K562 (cell line): ENCODE measurements around the gene H3-3A. TPM values are rescaled to one million over a fixed set of nuclear protein-coding genes. Genes with fewer than 3 reads are reported as not detected.

Experiments used
- ADNP ChIP-seq: fragments of 200-800 bp; sonication (Bioruptor generic); IDR thresholded peaks from 2 replicates; pipeline ENCODE4 v1.6.1; 2016; ENCODE audit warnings: missing genetic modification characterization, missing compliant biosample characterization
- EZH2 ChIP-seq: IDR thresholded peaks from 2 replicates; pipeline ENCODE4 v1.6.1; 2012; ENCODE audit warnings: low read depth, mild to moderate bottlenecking, inconsistent platforms, low read length, borderline replicate concordance
- FUS ChIP-seq: fragments of 200-400 bp; formaldehyde crosslinking; optimal IDR thresholded peaks from 2 replicates; pipeline ENCODE3; 2017; ENCODE audit warnings: low read depth, low read length
- GTF2F1 ChIP-seq: IDR thresholded peaks from 2 replicates; pipeline ENCODE4 v1.6.1; 2011; ENCODE audit warnings: low read depth, low read length, improper control_type of control experiment
- HNRNPL ChIP-seq: fragments of 200-400 bp; formaldehyde crosslinking; IDR thresholded peaks from 2 replicates; pipeline ENCODE4 v1.6.1; 2017; ENCODE audit warnings: low read depth, mild to moderate bottlenecking, low read length
- LARP7 ChIP-seq: fragments of 450-650 bp; IDR thresholded peaks from 2 replicates; pipeline ENCODE4 v1.6.1; 2016
- MCM3 ChIP-seq: fragments of 450-650 bp; IDR thresholded peaks from 2 replicates; pipeline ENCODE4 v1.6.1; 2016
- PCBP1 ChIP-seq: fragments of 200-400 bp; formaldehyde crosslinking; IDR thresholded peaks from 2 replicates; pipeline ENCODE4 v1.6.1; 2018; ENCODE audit warnings: mild to moderate bottlenecking, low read depth, low read length; ENCODE audit not compliant: poor library complexity, severe bottlenecking
- PHB ChIP-seq: fragments of 250-450 bp; sonication (Bioruptor Pico); IDR thresholded peaks from 2 replicates; pipeline ENCODE4 v1.5.0; 2021
- RB1 ChIP-seq: fragments of 450-650 bp; IDR thresholded peaks from 2 replicates; pipeline ENCODE4 v1.6.1; 2017; ENCODE audit warnings: low read depth, mild to moderate bottlenecking
- SAFB2 ChIP-seq: fragments of 200-400 bp; formaldehyde crosslinking; IDR thresholded peaks from 2 replicates; pipeline ENCODE4 v1.6.1; 2018; ENCODE audit warnings: borderline replicate concordance, low read length, low read depth, moderate library complexity; ENCODE audit not compliant: severe bottlenecking
- SIN3B ChIP-seq: fragments of 450-650 bp; IDR thresholded peaks from 2 replicates; pipeline ENCODE4 v1.6.1; 2017; ENCODE audit warnings: low read depth, mild to moderate bottlenecking, moderate library complexity
- SIRT6 ChIP-seq: IDR thresholded peaks from one replicate; pipeline ENCODE4 v1.6.1; 2012; ENCODE audit warnings: low read depth, mild to moderate bottlenecking, control low read depth, inconsistent platforms, low read length, moderate library complexity
- SMARCC2 ChIP-seq: fragments of 450-650 bp; IDR thresholded peaks from 2 replicates; pipeline ENCODE4 v1.6.1; 2017; ENCODE audit warnings: antibody characterized with exemption, moderate library complexity, mild to moderate bottlenecking, low read depth
- TAF1 ChIP-seq: IDR thresholded peaks from 2 replicates; pipeline ENCODE4 v1.6.1; 2011; ENCODE audit warnings: mild to moderate bottlenecking, low read length, moderate library complexity; ENCODE audit not compliant: insufficient read depth, control insufficient read depth, severe bottlenecking; ENCODE audit errors: extremely low read depth
- TAF15 ChIP-seq: fragments of 200-400 bp; formaldehyde crosslinking; IDR thresholded peaks from 2 replicates; pipeline ENCODE4 v1.6.1; 2017; ENCODE audit warnings: mild to moderate bottlenecking, low read depth, low read length, moderate library complexity
- U2AF2 ChIP-seq: fragments of 200-400 bp; formaldehyde crosslinking; optimal IDR thresholded peaks from 2 replicates; pipeline ENCODE3; 2017; ENCODE audit warnings: low read depth, mild to moderate bottlenecking, low read length
- ZNF436 ChIP-seq: fragments of 250-450, 450-650 bp; sonication (Bioruptor Pico); formaldehyde crosslinking; IDR thresholded peaks from 2 replicates; pipeline ENCODE4 v1.7.0; 2020; ENCODE audit warnings: mild to moderate bottlenecking
- polyA plus RNA-seq, 8 experiments: library from polyadenylated mRNA; depleted of rRNA in 4 of 8; stranded (reverse) in 5 of 8; unstranded in 3 of 8; fragments of >200 nt; fragmentation: Nextera tagmentation in 2 of 8; fragmentation: Illumina TruSeq in 1 of 8; extraction: Ambion mirVana in 2 of 8; extraction: Trizol in 1 of 8; gene quantifications; 2 replicates each; pipeline versions ENCODE4 v1.2.1 to v1.2.3, GENCODE V29; 2011 to 2014; ENCODE audit warnings: inconsistent platforms in 1 of 8, missing spikeins in 1 of 8
- total RNA-seq, 7 experiments: library from RNA; depleted of rRNA in 6 of 7; stranded (reverse); fragments of >200 nt in 6 of 7; fragmentation: Illumina TruSeq in 2 of 7; extraction: Trizol in 2 of 7; gene quantifications; 2 replicates each; pipeline versions ENCODE4 v1.2.1 to v1.2.3, GENCODE V29; 2011 to 2021; ENCODE audit warnings: low replicate concordance in 1 of 7
- TF ChIP-seq, protein P1 (sequence below): fragments of 250-450 bp; sonication (Bioruptor Pico); IDR thresholded peaks from 2 replicates; pipeline ENCODE4 v1.9.0; 2021; ENCODE audit warnings: mild to moderate bottlenecking
- TF ChIP-seq, protein P2 (sequence below): IDR thresholded peaks from 2 replicates; pipeline ENCODE4 v1.6.1; 2016; ENCODE audit warnings: missing genetic modification characterization, missing compliant biosample characterization
- TF ChIP-seq, protein P3 (sequence below): IDR thresholded peaks from 3 replicates; pipeline ENCODE4 v1.6.1; 2011; ENCODE audit warnings: borderline replicate concordance, mild to moderate bottlenecking; ENCODE audit not compliant: insufficient read length, insufficient read depth

Gene H3-3A
- total and polyA plus RNA-seq, 9 of the 15 experiments (the other 6 are each of a cell fraction or from before 2014, with no cell fraction given) = 426 to 1,083 (median 591) TPM

DNA sequence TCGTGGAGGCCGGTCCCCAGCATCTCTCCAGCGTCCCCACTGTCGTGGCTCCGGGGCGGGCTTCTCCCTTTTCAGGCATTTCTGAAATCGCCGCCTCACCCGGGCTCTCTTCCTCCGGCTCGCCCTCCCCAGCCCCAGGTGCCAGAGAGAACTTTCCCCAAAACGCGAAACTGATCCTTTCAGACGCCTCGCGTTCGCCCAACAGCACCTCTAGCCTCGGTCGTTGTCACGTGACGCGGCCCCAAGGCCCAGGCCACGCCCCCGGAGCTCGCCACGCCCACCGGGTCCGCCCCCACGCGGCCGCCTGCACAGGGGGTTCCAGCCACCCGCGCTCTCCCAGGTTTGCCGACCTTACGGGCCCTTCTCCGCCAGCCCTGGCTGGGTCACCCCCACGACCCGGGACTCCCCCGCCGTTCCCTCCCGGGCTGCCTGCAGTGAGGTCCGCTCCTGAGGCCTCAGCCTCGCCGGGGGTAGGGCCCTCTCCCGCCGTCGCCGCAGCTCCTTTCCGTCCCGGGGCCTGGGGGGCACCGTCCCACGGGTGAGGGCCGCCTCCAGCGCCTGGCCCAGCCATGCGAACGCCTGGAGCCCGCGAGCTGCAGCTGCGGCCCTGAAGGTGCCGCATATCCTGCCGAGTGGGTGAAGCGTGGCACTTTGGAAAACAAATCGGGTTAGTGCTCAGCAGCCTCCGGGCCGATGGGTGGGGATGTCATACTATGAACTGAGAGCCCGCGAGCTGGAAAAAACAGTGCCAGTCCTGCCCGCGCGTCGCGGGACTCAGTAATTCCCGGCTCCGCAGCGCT, 21.0 kb downstream of the H3-3A start (continued):
- TF ChIP-seq, protein P1, sequence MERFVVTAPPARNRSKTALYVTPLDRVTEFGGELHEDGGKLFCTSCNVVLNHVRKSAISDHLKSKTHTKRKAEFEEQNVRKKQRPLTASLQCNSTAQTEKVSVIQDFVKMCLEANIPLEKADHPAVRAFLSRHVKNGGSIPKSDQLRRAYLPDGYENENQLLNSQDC (CRISPR knock-in tag) = no peak
- no peak for TF ChIP-seq SAFB2
- TF ChIP-seq TAF15 = no peak
- TF ChIP-seq PHB (CRISPR knock-in tag) = no peak
- peak; percentile 61; the same call in 1 of the 2 replicates for TF ChIP-seq HNRNPL
- no peak for TF ChIP-seq SMARCC2
- TF ChIP-seq GTF2F1 = no peak
- peak; percentile 72 for TF ChIP-seq PCBP1
- no peak for TF ChIP-seq MCM3
- TF ChIP-seq LARP7 = no peak
- TF ChIP-seq, protein P2, sequence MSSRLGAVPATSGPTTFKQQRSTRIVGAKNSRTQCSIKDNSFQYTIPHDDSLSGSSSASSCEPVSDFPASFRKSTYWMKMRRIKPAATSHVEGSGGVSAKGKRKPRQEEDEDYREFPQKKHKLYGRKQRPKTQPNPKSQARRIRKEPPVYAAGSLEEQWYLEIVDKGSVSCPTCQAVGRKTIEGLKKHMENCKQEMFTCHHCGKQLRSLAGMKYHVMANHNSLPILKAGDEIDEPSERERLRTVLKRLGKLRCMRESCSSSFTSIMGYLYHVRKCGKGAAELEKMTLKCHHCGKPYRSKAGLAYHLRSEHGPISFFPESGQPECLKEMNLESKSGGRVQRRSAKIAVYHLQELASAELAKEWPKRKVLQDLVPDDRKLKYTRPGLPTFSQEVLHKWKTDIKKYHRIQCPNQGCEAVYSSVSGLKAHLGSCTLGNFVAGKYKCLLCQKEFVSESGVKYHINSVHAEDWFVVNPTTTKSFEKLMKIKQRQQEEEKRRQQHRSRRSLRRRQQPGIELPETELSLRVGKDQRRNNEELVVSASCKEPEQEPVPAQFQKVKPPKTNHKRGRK = no peak
- TF ChIP-seq SIN3B = no peak
- no peak for TF ChIP-seq ZNF436
- TF ChIP-seq, protein P3, sequence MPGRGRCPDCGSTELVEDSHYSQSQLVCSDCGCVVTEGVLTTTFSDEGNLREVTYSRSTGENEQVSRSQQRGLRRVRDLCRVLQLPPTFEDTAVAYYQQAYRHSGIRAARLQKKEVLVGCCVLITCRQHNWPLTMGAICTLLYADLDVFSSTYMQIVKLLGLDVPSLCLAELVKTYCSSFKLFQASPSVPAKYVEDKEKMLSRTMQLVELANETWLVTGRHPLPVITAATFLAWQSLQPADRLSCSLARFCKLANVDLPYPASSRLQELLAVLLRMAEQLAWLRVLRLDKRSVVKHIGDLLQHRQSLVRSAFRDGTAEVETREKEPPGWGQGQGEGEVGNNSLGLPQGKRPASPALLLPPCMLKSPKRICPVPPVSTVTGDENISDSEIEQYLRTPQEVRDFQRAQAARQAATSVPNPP = no peak
- no peak for TF ChIP-seq SIRT6
- TF ChIP-seq EZH2 = no peak
- no peak for TF ChIP-seq FUS
- no peak for TF ChIP-seq ADNP (tag)
- TF ChIP-seq TAF1 = no peak
- TF ChIP-seq RB1 = peak; percentile 48; the same call in 1 of the 2 replicates
- no peak for TF ChIP-seq U2AF2
